H1 (cell line): ENCODE measurements around the gene SLC24A4. TPM values are rescaled to one million over a fixed set of nuclear protein-coding genes. Genes with fewer than 3 reads are reported as not detected.

ENCODE experiments used
- CHD7 ChIP-seq: fragments of 300-600 bp; sonication (generic); IDR thresholded peaks from 2 replicates; pipeline ENCODE4 v1.7.1; 2012; ENCODE audit warnings: low read length, moderate library complexity, mild to moderate bottlenecking, inconsistent platforms; ENCODE audit not compliant: insufficient replicate concordance
- KDM1A ChIP-seq: fragments of 200-600, 300-600 bp; sonication (generic); IDR thresholded peaks from 2 replicates; pipeline ENCODE4 v1.7.1; 2016; ENCODE audit warnings: mild to moderate bottlenecking, low read length, borderline replicate concordance
- polyA plus RNA-seq, 7 experiments: library from polyadenylated mRNA; depleted of rRNA in 3 of 7; stranded (reverse) in 5 of 7; unstranded in 2 of 7; fragments of >200 nt in 5 of 7; fragments of 200-250 nt in 2 of 7; gene quantifications; 1 replicate in 5 of 7; 2 replicates in 1 of 7; 4 replicates in 1 of 7; pipeline versions ENCODE4 v1.2.1 to v1.2.3, GENCODE V29; 2011 to 2013; ENCODE audit warnings: missing spikeins in 2 of 7, mixed read lengths in 2 of 7
- total RNA-seq: library from RNA; stranded (reverse); fragmentation: NEBNext Ultra II Directional; extraction: Animal tissue kit (Norgen Biotek cat#: 25700); gene quantifications from 2 replicates; pipeline ENCODE4 v1.2.1, GENCODE V29; 2021

SLC24A4 gene
- total and polyA plus RNA-seq, 2 of the 8 experiments (the other 6 are each of a cell fraction or from before 2014, with no cell fraction given): 0.27 to 0.89 TPM

- no peak for TF ChIP-seq CHD7
- peak; percentile 75; the same call in 1 of the 2 replicates for TF ChIP-seq KDM1A
- TF ChIP-seq, all 59 proteins: peak for 1
Measured at GRCh38 chr14:92384461-92385133, 61.6 kb downstream of the SLC24A4 start (continued).
